Hepatocyte (in vitro differentiated cells): Measurements from ENCODE around the gene SSH3. TPM values are rescaled to one million over a fixed set of nuclear protein-coding genes. Genes with fewer than 3 reads are reported as not detected.

Experiments
- DNase-seq: peaks from one replicate; pipeline ENCODE4 v3.0.0-alpha.2; 2016; ENCODE audit warnings: low spot score
- H2AFZ ChIP-seq: fragments of 200-600 bp; sonication (generic); 2 replicates; pipeline ENCODE4 v1.6.0; 2016; ENCODE audit warnings: antibody characterized with exemption, mild to moderate bottlenecking
- H3K27ac ChIP-seq: fragments of 200-600 bp; sonication (generic); 2 replicates; pipeline ENCODE4 v1.5.1; 2016; ENCODE audit warnings: mild to moderate bottlenecking
- H3K27me3 ChIP-seq: fragments of 200-600 bp; sonication (generic); 2 replicates; pipeline ENCODE4 v1.6.1; 2016
- H3K36me3 ChIP-seq: fragments of 200-600 bp; sonication (generic); replicated peaks from 2 replicates; pipeline ENCODE4 v1.5.1; 2016; ENCODE audit warnings: low read depth; ENCODE audit not compliant: insufficient read depth
- H3K4me1 ChIP-seq: fragments of 200-600 bp; sonication (generic); 2 replicates; pipeline ENCODE4 v1.5.1; 2016; ENCODE audit warnings: mild to moderate bottlenecking, moderate library complexity; ENCODE audit not compliant: insufficient read depth
- H3K4me2 ChIP-seq: fragments of 200-600 bp; sonication (generic); 2 replicates; pipeline ENCODE4 v1.6.0; 2016
- H3K4me3 ChIP-seq: fragments of 200-600 bp; sonication (generic); 2 replicates; pipeline ENCODE4 v1.5.1; 2016; ENCODE audit warnings: mild to moderate bottlenecking
- H3K79me2 ChIP-seq: fragments of 200-600 bp; sonication (generic); 2 replicates; pipeline ENCODE4 v1.6.0; 2017; ENCODE audit warnings: mild to moderate bottlenecking
- H3K9me2 ChIP-seq: fragments of 200-600 bp; sonication (generic); replicated peaks from 2 replicates; pipeline ENCODE4 v1.6.0; 2017; ENCODE audit warnings: mild to moderate bottlenecking; ENCODE audit not compliant: insufficient read depth
- H3K9me3 ChIP-seq: fragments of 200-600 bp; sonication (generic); 2 replicates; pipeline ENCODE4 v1.5.1; 2016; ENCODE audit warnings: low read depth, mild to moderate bottlenecking
- H4K20me1 ChIP-seq: fragments of 200-600 bp; sonication (generic); 2 replicates; pipeline ENCODE4 v1.6.0; 2016; ENCODE audit warnings: mild to moderate bottlenecking; ENCODE audit not compliant: insufficient read depth, poor library complexity, severe bottlenecking
- EZH2 ChIP-seq: fragments of 200-600 bp; sonication (generic); IDR thresholded peaks from 2 replicates; pipeline ENCODE4 v1.6.1; 2016; ENCODE audit warnings: antibody characterized with exemption, mild to moderate bottlenecking, borderline replicate concordance
- EZH2phosphoT487 ChIP-seq: fragments of 200-600 bp; sonication (generic); IDR thresholded peaks from one replicate; pipeline ENCODE4 v1.6.1; 2018; ENCODE audit warnings: antibody characterized with exemption, mild to moderate bottlenecking, low read depth, moderate library complexity; ENCODE audit not compliant: unreplicated experiment, severe bottlenecking
- WGBS: methylation state at CpG from one replicate; pipeline ENCODE4 v1.1.6; 2016; ENCODE audit warnings: low lambda C conversion rate; ENCODE audit errors: missing lambda C conversion rate; 5-methylcytosine and 5-hydroxymethylcytosine counted together
- polyA plus RNA-seq: library from polyadenylated mRNA; unstranded; fragments of >200 nt; fragmentation: Nextera tagmentation; extraction: Ambion mirVana; gene quantifications from 2 replicates; pipeline ENCODE4 v1.2.1, GENCODE V29; 2016
- total RNA-seq: library from RNA; depleted of rRNA; stranded (reverse); fragments of >200 nt; gene quantifications from 2 replicates; pipeline ENCODE4 v1.2.3, GENCODE V29; 2014
- TF ChIP-seq, protein P1 (sequence below): fragments of 200-600 bp; sonication (generic); IDR thresholded peaks from 2 replicates; pipeline ENCODE4 v1.5.1; 2016; ENCODE audit warnings: antibody characterized with exemption, mild to moderate bottlenecking; ENCODE audit not compliant: poor library complexity

SSH3 gene
- total and polyA plus RNA-seq, 2 experiments from 2014 or later = 29.7 to 49.5 TPM

- no peaks in the 10 kb centered on the region for H3K9me2 ChIP-seq
- no peaks in the 10 kb centered on the region for H3K4me1 ChIP-seq
- no peak overlapping the region for H3K4me3 ChIP-seq
- H4K20me1 ChIP-seq = peaks cover 3% of the 10 kb centered on the region
- H3K9me3 ChIP-seq = no peaks in the 10 kb centered on the region
- H2AFZ ChIP-seq = no peak overlapping the region
- H3K36me3 ChIP-seq = no peaks in the 10 kb centered on the region
- TF ChIP-seq EZH2phosphoT487 (no peak), EZH2 (no peak)
- TF ChIP-seq, protein P1, sequence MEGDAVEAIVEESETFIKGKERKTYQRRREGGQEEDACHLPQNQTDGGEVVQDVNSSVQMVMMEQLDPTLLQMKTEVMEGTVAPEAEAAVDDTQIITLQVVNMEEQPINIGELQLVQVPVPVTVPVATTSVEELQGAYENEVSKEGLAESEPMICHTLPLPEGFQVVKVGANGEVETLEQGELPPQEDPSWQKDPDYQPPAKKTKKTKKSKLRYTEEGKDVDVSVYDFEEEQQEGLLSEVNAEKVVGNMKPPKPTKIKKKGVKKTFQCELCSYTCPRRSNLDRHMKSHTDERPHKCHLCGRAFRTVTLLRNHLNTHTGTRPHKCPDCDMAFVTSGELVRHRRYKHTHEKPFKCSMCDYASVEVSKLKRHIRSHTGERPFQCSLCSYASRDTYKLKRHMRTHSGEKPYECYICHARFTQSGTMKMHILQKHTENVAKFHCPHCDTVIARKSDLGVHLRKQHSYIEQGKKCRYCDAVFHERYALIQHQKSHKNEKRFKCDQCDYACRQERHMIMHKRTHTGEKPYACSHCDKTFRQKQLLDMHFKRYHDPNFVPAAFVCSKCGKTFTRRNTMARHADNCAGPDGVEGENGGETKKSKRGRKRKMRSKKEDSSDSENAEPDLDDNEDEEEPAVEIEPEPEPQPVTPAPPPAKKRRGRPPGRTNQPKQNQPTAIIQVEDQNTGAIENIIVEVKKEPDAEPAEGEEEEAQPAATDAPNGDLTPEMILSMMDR = no peak
- no peak overlapping the region for H3K4me2 ChIP-seq
- H3K27ac ChIP-seq = no peak overlapping the region
- WGBS = 96% methylated on average over 10 of the region's 10 CpGs
- no peak for DNase-seq
- no peaks in the 10 kb centered on the region for H3K79me2 ChIP-seq
- H3K27me3 ChIP-seq = no peaks in the 10 kb centered on the region
Observed at GRCh38 chr11:67255353-67255752, 48.0 kb upstream of the SSH3 start.

DNA sequence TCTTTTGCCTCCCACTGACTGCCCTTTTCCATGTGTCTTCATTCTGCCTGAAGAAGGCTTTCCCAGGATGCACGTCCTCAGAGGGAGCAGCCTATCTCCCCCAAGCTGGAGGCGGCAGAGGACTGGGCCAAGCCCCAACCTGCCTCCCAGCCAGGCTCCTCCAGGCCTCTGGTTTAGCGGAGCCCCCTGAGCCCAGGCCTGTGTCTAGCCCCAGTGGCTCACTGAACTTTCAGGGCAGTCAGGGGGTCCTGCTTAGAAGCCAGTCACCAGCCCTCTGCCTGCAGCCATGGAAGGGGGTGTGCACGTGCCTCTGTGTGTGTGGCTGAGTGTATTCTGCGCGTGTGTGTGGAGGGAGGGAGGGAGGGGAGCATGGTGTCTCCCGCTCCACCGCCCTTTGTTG, 47.5 kb upstream of the SSH3 start:
- TF ChIP-seq EZH2phosphoT487 (no peak), EZH2 (no peak)
- TF ChIP-seq, protein P1 = no peak
- Histone ChIP-seq H3K79me2 (no peaks in the 10 kb centered on the region), H3K4me2 (no peak overlapping the region), H3K4me1 (peaks cover under 1% of the 10 kb centered on the region), H3K27ac (no peak overlapping the region), H4K20me1 (peaks cover 3% of the 10 kb centered on the region), H3K36me3 (no peaks in the 10 kb centered on the region), H3K9me2 (no peaks in the 10 kb centered on the region), H3K4me3 (no peak overlapping the region), H2AFZ (no peak overlapping the region), H3K9me3 (no peaks in the 10 kb centered on the region), H3K27me3 (no peaks in the 10 kb centered on the region)
- DNase-seq = no peak
- 95% methylated on average over 8 of the region's 8 CpGs for WGBS

DNA sequence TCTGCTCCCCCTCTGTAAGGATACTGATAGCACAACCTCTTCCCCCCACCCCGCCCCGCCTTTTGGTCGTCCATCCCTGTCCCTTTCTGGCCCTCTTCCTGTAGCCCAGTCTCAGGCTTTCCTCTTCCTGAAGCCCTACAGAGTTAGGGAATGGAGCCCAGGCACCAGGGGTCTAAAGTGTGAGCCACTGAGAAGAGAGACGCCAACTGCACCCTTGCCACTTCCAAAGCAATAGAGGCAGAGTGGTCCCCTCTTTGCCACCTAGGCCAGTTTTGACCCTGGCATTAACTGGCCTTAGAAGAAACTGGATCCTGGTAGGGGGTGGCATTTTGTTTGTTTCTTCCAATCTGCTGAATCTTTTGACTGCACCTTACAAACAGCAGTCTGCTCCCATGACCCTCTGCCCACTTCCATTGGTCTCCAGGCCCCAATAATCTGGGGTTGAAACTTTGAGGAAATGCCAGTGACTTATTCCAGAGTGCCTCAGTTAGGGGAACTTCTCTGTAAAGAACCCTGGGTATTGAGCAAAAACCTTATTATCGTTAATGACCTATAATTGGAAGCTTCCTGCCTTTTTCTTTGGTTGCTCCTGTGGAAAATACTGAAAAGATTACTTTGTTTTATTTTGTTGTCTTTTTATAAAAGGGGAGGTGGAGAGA, 46.7 kb upstream of the SSH3 start:
- Histone ChIP-seq H3K4me3 (no peak overlapping the region), H3K9me3 (no peaks in the 10 kb centered on the region), H3K4me1 (peaks cover 7% of the 10 kb centered on the region), H4K20me1 (peaks cover 3% of the 10 kb centered on the region), H3K4me2 (no peak overlapping the region), H3K79me2 (no peaks in the 10 kb centered on the region), H2AFZ (no peak overlapping the region), H3K27me3 (no peaks in the 10 kb centered on the region), H3K9me2 (no peaks in the 10 kb centered on the region), H3K36me3 (no peaks in the 10 kb centered on the region), H3K27ac (no peak overlapping the region)
- 90% methylated on average over 5 of the region's 5 CpGs for WGBS
- TF ChIP-seq EZH2phosphoT487 = no peak
- no peak for TF ChIP-seq EZH2
- TF ChIP-seq, protein P1 = no peak
- no peak for DNase-seq
